IPS DF 19.7 (cell line): ENCODE measurements around the gene SLC25A52.
"Not testable (repeated sequence)": the region's sequence is repeated elsewhere in the genome, so short reads cannot be mapped to it uniquely, and the experiment has no call there.

Source experiments
- DNase-seq: peaks from one replicate; pipeline ENCODE4 v3.0.0-alpha.2; 2013; ENCODE audit warnings: low read depth, low spot score

Gene SLC25A52

GRCh38 chr18:31760695-31761094, at the start of gene SLC25A52:
SLC25A52 (minus strand) TSS chr18:31760880; CDS start chr18:31760661, 219 bp downstream.
- DNase-seq: no peak

GRCh38 chr18:31809049-31809448, 48.4 kb upstream of the SLC25A52 start:
- not testable (repeated sequence) for DNase-seq

GRCh38 chr18:31801078-31801477, 40.4 kb upstream of the SLC25A52 start:
- no peak for DNase-seq

GRCh38 chr18:31799257-31799656, 38.6 kb upstream of the SLC25A52 start:
- not testable (repeated sequence) for DNase-seq

GRCh38 chr18:31798399-31798798, 37.7 kb upstream of the SLC25A52 start:
- DNase-seq: no peak

GRCh38 chr18:31795747-31796146, 35.1 kb upstream of the SLC25A52 start:
- DNase-seq: no peak

- DNase-seq: no peak
Measured at GRCh38 chr18:31793531-31793930, 32.9 kb upstream of the SLC25A52 start.

- no peak for DNase-seq
Measured at GRCh38 chr18:31792580-31792911, 31.9 kb upstream of the SLC25A52 start.

- DNase-seq: no peak
Measured at GRCh38 chr18:31791817-31792579, 31.3 kb upstream of the SLC25A52 start.

GRCh38 chr18:31789409-31789808, 28.7 kb upstream of the SLC25A52 start:
- no peak for DNase-seq

- no peak for DNase-seq
Measured at GRCh38 chr18:31783059-31783458, 22.4 kb upstream of the SLC25A52 start.

- DNase-seq: no peak
Measured at GRCh38 chr18:31778391-31778950, 17.8 kb upstream of the SLC25A52 start.

- no peak for DNase-seq
Measured at GRCh38 chr18:31776093-31776492, 15.4 kb upstream of the SLC25A52 start.

GRCh38 chr18:31774962-31775361, 14.3 kb upstream of the SLC25A52 start:
- DNase-seq: no peak

GRCh38 chr18:31774477-31774785, 13.8 kb upstream of the SLC25A52 start:
- no peak for DNase-seq

- no peak for DNase-seq
Measured at GRCh38 chr18:31773774-31774476, 13.2 kb upstream of the SLC25A52 start.

GRCh38 chr18:31772699-31773098, 12.0 kb upstream of the SLC25A52 start:
- no peak for DNase-seq

- DNase-seq: no peak
Measured at GRCh38 chr18:31750273-31750672, 10.4 kb downstream of the SLC25A52 start.

- DNase-seq: no peak
Measured at GRCh38 chr18:31746396-31746795, 14.3 kb downstream of the SLC25A52 start.

- DNase-seq: no peak
Measured at GRCh38 chr18:31744321-31745067, 16.2 kb downstream of the SLC25A52 start.

GRCh38 chr18:31743600-31743999, 17.1 kb downstream of the SLC25A52 start:
- not testable (repeated sequence) for DNase-seq

- no peak for DNase-seq
Measured at GRCh38 chr18:31741097-31741735, 19.5 kb downstream of the SLC25A52 start.
